ENCODE measurements around the gene SPSB2.
"Not testable (repeated sequence)": the region's sequence is repeated elsewhere in the genome, so short reads cannot be mapped to it uniquely, and the experiment has no call there.

SPSB2 gene

DNA sequence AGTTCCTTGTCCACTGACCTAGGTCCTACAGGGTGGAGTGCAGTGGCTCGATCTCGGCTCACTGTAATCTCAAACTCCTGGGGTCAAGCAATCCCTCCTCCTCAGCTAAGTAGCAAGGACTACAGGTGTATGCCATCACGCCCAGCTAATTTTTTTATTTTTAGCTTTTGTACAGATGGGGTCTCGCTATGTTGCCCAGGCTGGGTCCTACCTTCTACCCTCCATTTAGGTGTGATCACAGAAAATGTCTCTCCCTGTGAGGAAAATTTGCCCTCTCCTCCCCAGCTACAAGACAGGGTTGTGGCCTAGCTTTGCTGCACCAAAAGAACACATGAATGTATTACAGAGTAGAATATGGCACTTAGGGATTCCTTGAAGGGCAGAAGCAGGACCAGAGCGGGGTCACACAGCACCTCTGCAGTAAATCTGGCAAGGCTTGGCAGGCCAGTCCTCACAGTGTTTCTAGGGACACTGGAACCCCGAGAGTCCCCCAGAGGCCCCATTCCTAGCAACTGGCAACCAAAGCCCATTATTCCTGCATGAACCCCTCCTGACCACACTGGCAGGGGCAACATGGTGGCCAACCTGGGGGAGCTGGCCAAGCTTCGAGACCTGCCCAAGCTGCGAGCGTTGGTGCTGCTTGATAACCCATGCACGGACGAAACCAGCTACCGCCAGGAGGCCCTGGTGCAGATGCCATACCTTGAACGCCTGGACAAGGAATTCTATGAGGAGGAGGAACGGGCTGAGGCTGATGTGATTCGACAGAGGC is 39.2 kb upstream of the SPSB2 start:
- peaks cover 4% of the 10 kb centered on the region for H3K36me3 ChIP-seq (ENCODE audit: insufficient read depth, low read length)
- H3K9me3 ChIP-seq (ENCODE audit: low read length), result no peaks in the 10 kb centered on the region
- no peak overlapping the region for H3K27ac ChIP-seq (ENCODE audit: low read depth, low read length)
- H3K4me3 ChIP-seq (ENCODE audit: low read depth in 1 of 2, low read length in 2 of 2), result no peak overlapping the region
- no peak overlapping the region for H3K9ac ChIP-seq (ENCODE audit: low read length)
- H3K4me1 ChIP-seq (ENCODE audit: insufficient read depth, low read length), result peaks cover 11% of the 10 kb centered on the region
- no peaks in the 10 kb centered on the region for H3K27me3 ChIP-seq (ENCODE audit: control insufficient read depth in 1 of 2, insufficient read depth in 2 of 2, low read length in 2 of 2)

- H3K9me3 ChIP-seq (ENCODE audit: low read length), result no peaks in the 10 kb centered on the region
- H3K9ac ChIP-seq (ENCODE audit: low read length), result no peak overlapping the region
- no peak overlapping the region for H3K27ac ChIP-seq (ENCODE audit: low read depth, low read length)
- peaks cover 4% of the 10 kb centered on the region for H3K36me3 ChIP-seq (ENCODE audit: insufficient read depth, low read length)
- peaks cover 12% of the 10 kb centered on the region for H3K4me1 ChIP-seq (ENCODE audit: insufficient read depth, low read length)
- H3K27me3 ChIP-seq (ENCODE audit: control insufficient read depth in 1 of 2, insufficient read depth in 2 of 2, low read length in 2 of 2), result no peaks in the 10 kb centered on the region
- no peak overlapping the region for H3K4me3 ChIP-seq (ENCODE audit: low read depth in 1 of 2, low read length in 2 of 2)
These were observed 36.5 kb upstream of the SPSB2 start for GRCh38 chr12:6909421-6910145.

- not testable (repeated sequence) for H3K27ac ChIP-seq (ENCODE audit: low read depth, low read length); H3K9me3 ChIP-seq (ENCODE audit: low read length); H3K36me3 ChIP-seq (ENCODE audit: insufficient read depth, low read length); H3K27me3 ChIP-seq (ENCODE audit: control insufficient read depth in 1 of 2, insufficient read depth in 2 of 2, low read length in 2 of 2); H3K9ac ChIP-seq (ENCODE audit: low read length); H3K4me3 ChIP-seq (ENCODE audit: low read depth in 1 of 2, low read length in 2 of 2)
- H3K4me1 ChIP-seq (ENCODE audit: insufficient read depth, low read length), result peaks cover 13% of the 10 kb centered on the region
These were observed 35.0 kb upstream of the SPSB2 start for GRCh38 chr12:6908141-6908540.

DNA sequence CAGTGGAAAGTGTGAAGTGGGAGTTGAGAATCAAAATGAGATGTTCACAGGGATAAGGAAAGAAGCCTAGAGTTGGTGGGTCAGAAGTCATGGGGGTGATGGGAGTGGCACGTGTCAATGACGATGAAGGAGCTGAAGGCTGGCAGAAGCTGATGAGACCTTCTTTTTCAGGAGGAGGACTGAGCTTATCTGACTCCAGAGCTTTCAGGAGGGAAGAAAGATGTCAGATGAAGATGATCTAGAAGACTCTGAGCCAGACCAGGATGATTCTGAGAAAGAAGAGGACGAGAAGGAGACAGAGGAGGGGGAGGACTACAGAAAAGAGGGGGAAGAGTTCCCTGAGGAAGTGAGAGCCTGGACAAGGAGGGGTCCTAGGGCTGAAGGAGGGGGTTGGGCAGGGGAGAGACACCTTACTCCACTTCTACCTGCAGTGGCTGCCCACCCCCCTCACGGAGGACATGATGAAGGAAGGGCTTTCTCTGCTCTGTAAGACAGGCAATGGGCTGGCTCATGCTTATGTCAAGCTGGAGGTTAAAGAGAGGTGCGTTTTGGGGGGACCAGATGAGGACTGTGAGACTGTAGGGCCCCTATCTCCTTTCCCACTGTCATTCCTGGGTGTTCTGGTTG is 32.4 kb upstream of the SPSB2 start:
- Histone ChIP-seq H3K9ac (ENCODE audit: low read length) (peak overlapping the region; percentile 90), H3K4me3 (ENCODE audit: low read depth in 1 of 2, low read length in 2 of 2) (peak overlapping the region in 1 of 2 donors; percentile 96), H3K4me1 (ENCODE audit: insufficient read depth, low read length) (peaks cover 13% of the 10 kb centered on the region), H3K27me3 (ENCODE audit: control insufficient read depth in 1 of 2, insufficient read depth in 2 of 2, low read length in 2 of 2) (no peaks in the 10 kb centered on the region), H3K27ac (ENCODE audit: low read depth, low read length) (no peak overlapping the region), H3K9me3 (ENCODE audit: low read length) (no peaks in the 10 kb centered on the region), H3K36me3 (ENCODE audit: insufficient read depth, low read length) (peaks cover 4% of the 10 kb centered on the region)

DNA sequence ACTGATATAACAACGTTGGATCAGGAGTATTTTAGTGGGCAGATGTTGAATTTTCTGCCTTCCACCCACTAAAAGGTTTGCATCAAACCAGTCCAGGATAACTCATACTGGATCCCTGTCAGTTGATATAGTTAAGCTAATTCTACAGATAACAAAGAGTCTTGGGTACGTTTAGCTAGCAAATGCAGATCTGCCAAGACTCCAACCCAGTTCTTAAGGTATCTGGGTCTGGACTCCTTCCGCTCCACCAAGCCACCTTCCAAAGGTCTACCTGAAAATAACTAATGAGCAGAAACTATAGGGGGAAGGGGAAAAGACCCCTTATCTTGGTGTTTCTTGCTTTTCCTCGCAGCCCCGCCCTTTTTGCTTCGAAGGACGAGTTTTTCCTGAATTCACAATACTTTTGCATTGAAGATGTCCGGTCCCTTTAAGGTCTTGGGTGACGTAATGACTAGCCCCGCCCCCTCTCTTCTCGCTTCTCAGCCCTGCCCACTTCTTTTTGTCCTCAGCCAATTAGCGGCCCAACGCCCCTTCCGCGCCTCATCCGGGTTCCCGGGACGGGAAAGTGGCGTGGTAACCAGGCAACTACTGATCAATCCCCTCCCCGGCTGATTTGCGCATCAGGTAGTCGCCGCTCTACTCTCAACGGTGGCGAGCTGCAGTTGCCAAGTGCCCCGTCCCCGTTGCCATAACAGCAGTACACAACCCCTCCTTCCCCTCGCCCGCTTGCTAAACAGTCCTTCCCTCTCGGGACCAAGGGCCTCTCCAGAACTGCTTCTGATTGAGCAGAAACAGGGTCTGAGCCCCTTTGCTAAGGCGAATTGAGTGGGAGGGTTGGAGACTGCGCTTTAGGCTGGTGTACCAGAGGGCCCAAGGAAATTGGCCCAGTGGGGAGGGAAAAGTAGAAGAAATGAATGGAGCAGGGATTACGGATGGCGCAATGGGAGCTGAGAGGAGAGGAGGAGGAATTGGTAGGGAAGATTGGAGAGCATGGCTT is 31.5 kb upstream of the SPSB2 start, which contains the start of gene LRRC23:
Gene LRRC23 (plus strand): TSS at position 543 of the 997 bp plus-strand sequence. CDS start 812 bp downstream, outside the sequence.
- peaks cover 4% of the 10 kb centered on the region for H3K36me3 ChIP-seq (ENCODE audit: insufficient read depth, low read length)
- H3K4me1 ChIP-seq (ENCODE audit: insufficient read depth, low read length), result peaks cover 15% of the 10 kb centered on the region
- H3K9me3 ChIP-seq (ENCODE audit: low read length), result no peaks in the 10 kb centered on the region
- H3K27ac ChIP-seq (ENCODE audit: low read depth, low read length), result peak within 1 kb of the TSS; percentile 89
- H3K27me3 ChIP-seq (ENCODE audit: control insufficient read depth in 1 of 2, insufficient read depth in 2 of 2, low read length in 2 of 2), result no peaks in the 10 kb centered on the region
- peak within 1 kb of the TSS; percentile 63 to 96 for H3K4me3 ChIP-seq (ENCODE audit: low read depth in 1 of 2, low read length in 2 of 2)
- peak within 1 kb of the TSS; percentile 90 for H3K9ac ChIP-seq (ENCODE audit: low read length)

DNA sequence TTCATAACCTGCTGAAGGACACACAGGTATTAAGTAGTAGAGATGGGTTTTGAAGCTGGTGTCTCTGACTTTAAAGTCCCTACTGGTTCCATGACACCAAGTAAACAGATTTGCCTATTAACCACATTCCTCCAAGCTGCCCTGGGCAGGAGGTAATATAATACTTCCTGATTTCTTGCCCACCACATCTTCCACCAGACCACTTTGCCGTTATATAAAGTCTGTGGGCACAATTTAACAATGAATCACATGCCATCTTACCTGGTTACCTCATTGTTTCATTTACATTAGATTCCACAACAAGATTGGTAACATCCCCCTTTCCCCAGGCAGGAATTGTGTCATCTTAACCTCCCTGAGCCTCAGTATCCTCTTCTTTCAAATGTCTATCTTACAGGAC is 30.6 kb upstream of the SPSB2 start:
- no peak overlapping the region for H3K27ac ChIP-seq (ENCODE audit: low read depth, low read length)
- H3K4me3 ChIP-seq (ENCODE audit: low read depth in 1 of 2, low read length in 2 of 2), result no peak overlapping the region

DNA sequence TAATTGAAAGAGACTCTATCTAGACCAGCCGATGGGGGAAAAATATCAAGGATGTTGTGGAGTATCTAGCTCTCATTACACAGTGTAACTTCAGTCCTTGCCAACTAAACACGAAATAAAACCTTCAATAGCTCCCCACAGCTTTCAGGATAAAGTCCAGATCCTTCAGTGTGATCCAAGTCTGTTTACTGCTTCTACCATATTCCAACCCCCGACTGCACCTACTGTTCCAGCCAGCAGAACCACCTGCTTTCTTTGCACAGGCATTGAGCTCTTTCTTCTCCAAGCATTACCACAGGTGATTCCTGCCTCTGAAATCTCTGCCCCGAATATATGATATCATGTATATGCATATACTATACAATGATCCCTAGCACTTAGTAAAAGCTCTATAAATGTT is 29.3 kb upstream of the SPSB2 start:
- Histone ChIP-seq H3K4me1 (ENCODE audit: insufficient read depth, low read length) (peaks cover 17% of the 10 kb centered on the region), H3K9me3 (ENCODE audit: low read length) (no peaks in the 10 kb centered on the region), H3K9ac (ENCODE audit: low read length) (no peak overlapping the region), H3K27me3 (ENCODE audit: control insufficient read depth in 1 of 2, insufficient read depth in 2 of 2, low read length in 2 of 2) (no peaks in the 10 kb centered on the region), H3K36me3 (ENCODE audit: insufficient read depth, low read length) (peaks cover 4% of the 10 kb centered on the region), H3K27ac (ENCODE audit: low read depth, low read length) (no peak overlapping the region), H3K4me3 (ENCODE audit: low read depth in 1 of 2, low read length in 2 of 2) (no peak overlapping the region)

More for the DNA sequence above, 30.6 kb upstream of the SPSB2 start:
- Histone ChIP-seq H3K9ac (ENCODE audit: low read length) (no peak overlapping the region), H3K4me1 (ENCODE audit: insufficient read depth, low read length) (peaks cover 17% of the 10 kb centered on the region), H3K27me3 (ENCODE audit: control insufficient read depth in 1 of 2, insufficient read depth in 2 of 2, low read length in 2 of 2) (no peaks in the 10 kb centered on the region), H3K36me3 (ENCODE audit: insufficient read depth, low read length) (peaks cover 4% of the 10 kb centered on the region), H3K9me3 (ENCODE audit: low read length) (no peaks in the 10 kb centered on the region)

GRCh38 chr12:6899837-6900519 is 26.9 kb upstream of the SPSB2 start:
- H3K9me3 ChIP-seq (ENCODE audit: low read length), result no peaks in the 10 kb centered on the region
- H3K36me3 ChIP-seq (ENCODE audit: insufficient read depth, low read length), result no peaks in the 10 kb centered on the region
- H3K4me3 ChIP-seq (ENCODE audit: low read depth in 1 of 2, low read length in 2 of 2), result no peak overlapping the region
- H3K9ac ChIP-seq (ENCODE audit: low read length), result no peak overlapping the region
- no peak overlapping the region for H3K27ac ChIP-seq (ENCODE audit: low read depth, low read length)
- H3K4me1 ChIP-seq (ENCODE audit: insufficient read depth, low read length), result peaks cover 12% of the 10 kb centered on the region
- H3K27me3 ChIP-seq (ENCODE audit: control insufficient read depth in 1 of 2, insufficient read depth in 2 of 2, low read length in 2 of 2), result no peaks in the 10 kb centered on the region

- Histone ChIP-seq H3K9ac (ENCODE audit: low read length) (no peak overlapping the region), H3K27ac (ENCODE audit: low read depth, low read length) (no peak overlapping the region), H3K4me3 (ENCODE audit: low read depth in 1 of 2, low read length in 2 of 2) (no peak overlapping the region), H3K27me3 (ENCODE audit: control insufficient read depth in 1 of 2, insufficient read depth in 2 of 2, low read length in 2 of 2) (no peaks in the 10 kb centered on the region), H3K4me1 (ENCODE audit: insufficient read depth, low read length) (peaks cover 10% of the 10 kb centered on the region), H3K9me3 (ENCODE audit: low read length) (no peaks in the 10 kb centered on the region), H3K36me3 (ENCODE audit: insufficient read depth, low read length) (no peaks in the 10 kb centered on the region)
These were observed 26.3 kb upstream of the SPSB2 start for GRCh38 chr12:6899427-6899826.

- no peak overlapping the region for H3K27ac ChIP-seq (ENCODE audit: low read depth, low read length)
These were observed 23.8 kb upstream of the SPSB2 start for GRCh38 chr12:6896846-6897435.

More at GRCh38 chr12:6896846-6897435, 23.8 kb upstream of the SPSB2 start:
- no peak overlapping the region for H3K9ac ChIP-seq (ENCODE audit: low read length)
- no peaks in the 10 kb centered on the region for H3K9me3 ChIP-seq (ENCODE audit: low read length)
- H3K4me3 ChIP-seq (ENCODE audit: low read depth in 1 of 2, low read length in 2 of 2), result no peak overlapping the region
- no peaks in the 10 kb centered on the region for H3K36me3 ChIP-seq (ENCODE audit: insufficient read depth, low read length)
- H3K4me1 ChIP-seq (ENCODE audit: insufficient read depth, low read length), result peaks cover 4% of the 10 kb centered on the region
- no peaks in the 10 kb centered on the region for H3K27me3 ChIP-seq (ENCODE audit: control insufficient read depth in 1 of 2, insufficient read depth in 2 of 2, low read length in 2 of 2)
